ENCODE data around the gene ARID1B. TPM values are rescaled to one million over a fixed set of nuclear protein-coding genes. Genes with fewer than 3 reads are reported as not detected.

ARID1B gene
- total RNA-seq, 1 donor from 2014 or later = 43.4 TPM

GRCh38 chr6:156957931-156958547, 180.9 kb downstream of the ARID1B start:
- no peak for TF ChIP-seq CTCF (IDR thresholded peaks at IDR 0.05; ENCODE audit: borderline replicate concordance)
- Histone ChIP-seq H3K9me3 (replicated peaks) (no peaks in the 10 kb centered on the region), H3K27ac (replicated peaks) (peak overlapping the region; percentile 83), H3K4me1 (peaks cover 58% of the 10 kb centered on the region), H3K27me3 (ENCODE audit: low read depth) (no peaks in the 10 kb centered on the region), H3K4me3 (no peak overlapping the region), H3K36me3 (no peaks in the 10 kb centered on the region)
- intact Hi-C loops (cut with micrococcal nuclease) = loop anchor here (10.0 kb wide), 1 partner anchor 173 kb away; no protein-coding TSS in a partner anchor
- no peak for DNase-seq

GRCh38 chr6:156960525-156960924, 183.3 kb downstream of the ARID1B start:
- Histone ChIP-seq H3K27ac (replicated peaks) (no peak overlapping the region), H3K36me3 (no peaks in the 10 kb centered on the region), H3K27me3 (ENCODE audit: low read depth) (no peaks in the 10 kb centered on the region), H3K4me3 (no peak overlapping the region), H3K4me1 (peaks cover 57% of the 10 kb centered on the region), H3K9me3 (replicated peaks) (no peaks in the 10 kb centered on the region)
- no peak for DNase-seq
- intact Hi-C loops (cut with micrococcal nuclease) = no loop called here
- TF ChIP-seq CTCF (IDR thresholded peaks at IDR 0.05; ENCODE audit: borderline replicate concordance) = no peak

GRCh38 chr6:156961282-156961892, 184.2 kb downstream of the ARID1B start:
- intact Hi-C loops (cut with micrococcal nuclease) = no loop called here
- DNase-seq = no peak
- Histone ChIP-seq H3K27me3 (ENCODE audit: low read depth) (no peaks in the 10 kb centered on the region), H3K36me3 (no peaks in the 10 kb centered on the region), H3K9me3 (replicated peaks) (no peaks in the 10 kb centered on the region), H3K4me3 (no peak overlapping the region), H3K4me1 (peaks cover 48% of the 10 kb centered on the region), H3K27ac (replicated peaks) (no peak overlapping the region)
- no peak for TF ChIP-seq CTCF (IDR thresholded peaks at IDR 0.05; ENCODE audit: borderline replicate concordance)

GRCh38 chr6:156963712-156964700, 186.8 kb downstream of the ARID1B start:
- DNase-seq = no peak
- H3K27me3 ChIP-seq (ENCODE audit: low read depth) = no peaks in the 10 kb centered on the region
- H3K4me1 ChIP-seq = peaks cover 44% of the 10 kb centered on the region
- peak overlapping the region; percentile 50 for H3K27ac ChIP-seq (replicated peaks)
- no peaks in the 10 kb centered on the region for H3K9me3 ChIP-seq (replicated peaks)
- no peaks in the 10 kb centered on the region for H3K36me3 ChIP-seq
- H3K4me3 ChIP-seq = peak overlapping the region; percentile 49
- intact Hi-C loops (cut with micrococcal nuclease) = no loop called here
- TF ChIP-seq CTCF (IDR thresholded peaks at IDR 0.05; ENCODE audit: borderline replicate concordance) = no peak

- Histone ChIP-seq H3K36me3 (no peaks in the 10 kb centered on the region), H3K27ac (replicated peaks) (no peak overlapping the region), H3K4me1 (peaks cover 79% of the 10 kb centered on the region), H3K9me3 (replicated peaks) (no peaks in the 10 kb centered on the region), H3K27me3 (ENCODE audit: low read depth) (no peaks in the 10 kb centered on the region), H3K4me3 (no peak overlapping the region)
- intact Hi-C loops (cut with micrococcal nuclease) = no loop called here
- DNase-seq = no peak
- no peak for TF ChIP-seq CTCF (IDR thresholded peaks at IDR 0.05; ENCODE audit: borderline replicate concordance)
Observed at GRCh38 chr6:156967852-156968251, 190.7 kb downstream of the ARID1B start.
